ENCODE measurements around the gene DDX39B.

Gene DDX39B

GRCh38 chr6:31579119-31579505 lies 37.3 kb upstream of the DDX39B start:
- no peak for TF ChIP-seq CTCF (conservative IDR thresholded peaks at IDR 0.05; ENCODE audit: low read depth, low read length)
- no peak for DNase-seq (ENCODE audit: low read depth)
- no peak overlapping the region for H3K4me3 ChIP-seq (ENCODE audit: low read length)

GRCh38 chr6:31578184-31579118 lies 36.6 kb upstream of the DDX39B start:
- DNase-seq (ENCODE audit: low read depth), result no peak
- H3K4me3 ChIP-seq (ENCODE audit: low read length), result no peak overlapping the region

GRCh38 chr6:31577579-31577966 lies 35.8 kb upstream of the DDX39B start:
- no peak for DNase-seq (ENCODE audit: low read depth)
- no peak overlapping the region for H3K4me3 ChIP-seq (ENCODE audit: low read length)
- no peak for TF ChIP-seq CTCF (conservative IDR thresholded peaks at IDR 0.05; ENCODE audit: low read depth, low read length)

More at GRCh38 chr6:31578184-31579118, 36.6 kb upstream of the DDX39B start:
- TF ChIP-seq CTCF (conservative IDR thresholded peaks at IDR 0.05; ENCODE audit: low read depth, low read length), result no peak

GRCh38 chr6:31576897-31577578 lies 35.2 kb upstream of the DDX39B start:
- no peak for DNase-seq (ENCODE audit: low read depth)
- TF ChIP-seq CTCF (conservative IDR thresholded peaks at IDR 0.05; ENCODE audit: low read depth, low read length), result no peak
- no peak overlapping the region for H3K4me3 ChIP-seq (ENCODE audit: low read length)

- no peak for TF ChIP-seq CTCF (conservative IDR thresholded peaks at IDR 0.05; ENCODE audit: low read depth, low read length)
- H3K4me3 ChIP-seq (ENCODE audit: low read length), result no peak overlapping the region
- DNase-seq (ENCODE audit: low read depth), result no peak
These were observed 34.3 kb upstream of the DDX39B start for GRCh38 chr6:31575952-31576685.

- no peak for DNase-seq (ENCODE audit: low read depth)
- TF ChIP-seq CTCF (conservative IDR thresholded peaks at IDR 0.05; ENCODE audit: low read depth, low read length), result no peak
- no peak within 1 kb of the TSS for H3K4me3 ChIP-seq (ENCODE audit: low read length)
These were observed 33.6 kb upstream of the DDX39B start, which contains the start of gene TNF for GRCh38 chr6:31575335-31575901. Gene TNF (plus strand): TSS chr6:31575565. CDS start chr6:31575742, 177 bp downstream.
